HG02678 (cell line): Measurements from ENCODE around the gene NCR2.

Source experiments
- ATAC-seq: cut with Tn5 transposase; IDR thresholded peaks from one replicate; pipeline ENCODE4 v1.9.1; 2021; ENCODE audit warnings: mild to moderate bottlenecking, moderate library complexity; ENCODE audit not compliant: unreplicated experiment

The NCR2 gene

GRCh38 chr6:41392246-41392645 is 56.8 kb downstream of the NCR2 start:
- ATAC-seq = no peak

DNA sequence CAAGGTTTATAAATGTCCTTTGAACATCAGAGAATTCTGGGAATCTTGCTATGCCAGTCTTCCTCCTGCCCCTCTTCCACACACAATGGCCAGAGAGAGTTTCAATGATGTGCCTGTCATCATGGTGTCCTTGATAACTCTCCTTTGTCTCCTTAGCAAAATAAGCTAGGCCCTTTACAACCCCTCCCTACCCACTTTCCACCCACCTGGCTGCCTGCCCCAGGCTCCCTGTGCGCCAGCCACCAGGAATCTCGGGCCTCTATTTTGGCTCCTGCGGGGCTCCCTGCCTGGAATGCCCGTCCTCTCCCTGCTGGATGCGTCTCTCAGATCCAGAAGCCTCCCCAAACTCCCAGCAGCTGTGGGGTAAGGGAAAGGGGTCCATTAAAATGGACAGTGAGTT is 60.9 kb downstream of the NCR2 start:
- no peak for ATAC-seq

- ATAC-seq = no peak
Measured at GRCh38 chr6:41399424-41399823, 64.0 kb downstream of the NCR2 start.
